HG02938 (cell line): ENCODE data around the gene KRT9.
"Not testable (repeated sequence)": the region's sequence is repeated elsewhere in the genome, so short reads cannot be mapped to it uniquely, and the experiment has no call there.

Source experiments
- ATAC-seq: cut with Tn5 transposase; IDR thresholded peaks from one replicate; pipeline ENCODE4 v1.9.1; 2021; ENCODE audit warnings: mild to moderate bottlenecking, moderate library complexity; ENCODE audit not compliant: unreplicated experiment

KRT9 gene

GRCh38 chr17:41547921-41548843, 23.7 kb downstream of the KRT9 start:
- ATAC-seq: no peak

- ATAC-seq: no peak
These were observed 24.4 kb downstream of the KRT9 start for GRCh38 chr17:41547378-41547841.

DNA sequence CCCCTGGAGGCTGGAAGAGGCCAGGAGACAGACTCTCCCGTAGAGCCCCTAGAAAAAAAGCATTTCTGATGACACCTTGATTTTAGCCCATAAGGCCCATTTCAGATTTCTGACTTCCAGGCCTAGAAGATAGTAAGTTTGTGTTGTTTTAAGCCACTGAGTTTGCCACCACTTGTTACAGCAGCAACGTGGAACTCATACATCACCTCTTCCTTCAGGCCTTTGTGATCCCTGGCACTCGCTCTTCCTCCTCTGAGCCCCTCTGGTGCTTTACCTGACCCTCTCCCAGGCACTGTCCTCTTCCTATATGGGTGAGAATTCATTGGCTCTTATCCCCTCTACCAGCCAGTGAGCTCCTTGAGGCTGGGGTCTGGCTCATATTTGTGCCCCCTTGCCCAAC, 25.0 kb downstream of the KRT9 start:
- no peak for ATAC-seq

DNA sequence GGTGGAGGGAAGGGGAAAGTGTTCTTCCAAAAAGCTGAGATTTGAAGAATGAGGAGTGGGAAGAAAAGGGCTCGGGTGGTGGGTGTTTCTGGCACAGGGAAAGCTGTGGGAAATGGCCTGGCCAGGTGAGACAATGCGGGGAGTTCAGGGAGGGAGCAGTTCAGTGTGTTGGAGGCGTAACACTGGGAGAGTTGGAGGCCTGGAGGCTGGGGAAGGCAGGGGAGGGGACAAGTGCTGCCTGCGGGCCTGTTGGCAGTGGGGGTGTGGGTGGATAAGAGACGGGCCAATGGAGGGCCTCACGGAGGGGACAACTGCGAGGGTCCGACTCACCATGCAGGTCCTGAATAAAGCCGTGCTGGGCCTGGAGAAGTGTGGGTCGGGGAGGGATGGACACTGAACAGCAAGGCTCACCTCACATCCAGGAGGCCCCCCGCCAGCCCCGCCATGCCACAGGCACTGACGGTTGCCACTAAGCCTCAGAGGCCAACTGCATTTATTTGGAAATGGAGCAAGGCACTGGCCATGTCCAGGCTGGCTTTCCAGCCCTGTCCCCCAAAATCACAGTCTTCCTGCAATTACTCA, 25.9 kb downstream of the KRT9 start:
- no peak for ATAC-seq

DNA sequence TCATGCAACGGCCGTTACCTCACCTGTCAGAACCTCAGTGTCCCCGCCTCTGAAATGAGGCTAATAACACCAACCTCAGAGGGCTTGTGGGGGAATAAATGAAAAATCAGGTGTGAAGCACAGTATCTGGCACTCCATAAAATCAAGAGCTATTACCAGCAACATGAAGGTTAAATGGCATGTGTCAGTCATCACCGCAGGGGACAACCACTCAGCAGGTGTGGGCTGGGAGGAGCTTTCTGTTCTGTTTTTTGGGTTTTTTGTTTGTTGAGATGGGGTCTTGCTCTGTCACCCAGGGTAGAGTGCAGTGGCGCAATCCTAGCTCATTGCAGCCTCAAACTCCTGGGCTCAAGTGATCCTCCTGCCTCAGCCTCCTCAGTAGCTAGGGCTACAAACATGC, 26.9 kb downstream of the KRT9 start:
- no peak for ATAC-seq

DNA sequence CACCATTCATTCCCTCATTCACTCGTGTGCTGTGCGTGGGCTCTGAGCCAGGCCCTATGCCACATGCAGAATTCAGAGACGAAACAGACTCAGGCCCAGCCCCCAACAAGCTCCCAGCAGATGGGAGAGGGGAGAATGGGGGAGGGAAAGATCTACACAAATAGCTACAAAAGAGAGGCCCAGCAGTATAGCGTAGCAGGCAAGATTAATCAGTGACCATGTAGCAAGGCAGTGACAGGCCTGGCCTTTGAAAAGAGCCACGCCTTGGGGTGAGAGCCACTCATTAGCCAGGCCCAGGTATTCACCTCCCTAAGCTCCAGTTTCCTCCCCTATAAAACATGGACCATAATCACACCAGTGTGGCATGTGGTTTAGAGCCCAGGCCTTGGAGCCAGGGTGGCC, 27.4 kb downstream of the KRT9 start:
- ATAC-seq: no peak

- not testable (repeated sequence) for ATAC-seq
These were observed 29.1 kb downstream of the KRT9 start for GRCh38 chr17:41542786-41543185.

- no peak for ATAC-seq
These were observed 29.5 kb downstream of the KRT9 start for GRCh38 chr17:41542357-41542756.

GRCh38 chr17:41540921-41541625, 30.8 kb downstream of the KRT9 start:
- no peak for ATAC-seq

GRCh38 chr17:41539979-41540701, 31.7 kb downstream of the KRT9 start:
- ATAC-seq: no peak

GRCh38 chr17:41539071-41539492, 32.8 kb downstream of the KRT9 start:
- ATAC-seq: no peak

GRCh38 chr17:41538565-41538991, 33.3 kb downstream of the KRT9 start:
- no peak for ATAC-seq

- no peak for ATAC-seq
These were observed 33.9 kb downstream of the KRT9 start for GRCh38 chr17:41537990-41538389.

DNA sequence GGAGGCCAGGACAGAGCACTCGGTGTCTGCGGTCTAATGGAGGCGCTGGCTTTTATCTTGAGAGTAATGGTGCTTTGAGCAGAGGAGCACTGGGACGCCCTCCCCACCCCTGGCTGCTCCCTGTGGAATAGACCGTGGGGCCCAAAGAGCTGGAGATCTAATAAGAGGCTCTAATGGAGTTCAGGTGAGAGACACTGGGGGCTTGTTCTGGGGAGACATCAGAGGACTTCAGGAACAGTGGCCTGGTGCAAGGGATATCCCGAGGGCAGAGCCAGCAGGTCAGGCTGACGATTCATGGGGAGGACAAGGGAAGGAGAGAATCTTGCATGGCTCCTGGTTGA, 34.3 kb downstream of the KRT9 start:
- no peak for ATAC-seq

- no peak for ATAC-seq
These were observed 34.9 kb downstream of the KRT9 start for GRCh38 chr17:41536741-41537613.

- ATAC-seq: no peak
These were observed 35.9 kb downstream of the KRT9 start for GRCh38 chr17:41535764-41536481.

DNA sequence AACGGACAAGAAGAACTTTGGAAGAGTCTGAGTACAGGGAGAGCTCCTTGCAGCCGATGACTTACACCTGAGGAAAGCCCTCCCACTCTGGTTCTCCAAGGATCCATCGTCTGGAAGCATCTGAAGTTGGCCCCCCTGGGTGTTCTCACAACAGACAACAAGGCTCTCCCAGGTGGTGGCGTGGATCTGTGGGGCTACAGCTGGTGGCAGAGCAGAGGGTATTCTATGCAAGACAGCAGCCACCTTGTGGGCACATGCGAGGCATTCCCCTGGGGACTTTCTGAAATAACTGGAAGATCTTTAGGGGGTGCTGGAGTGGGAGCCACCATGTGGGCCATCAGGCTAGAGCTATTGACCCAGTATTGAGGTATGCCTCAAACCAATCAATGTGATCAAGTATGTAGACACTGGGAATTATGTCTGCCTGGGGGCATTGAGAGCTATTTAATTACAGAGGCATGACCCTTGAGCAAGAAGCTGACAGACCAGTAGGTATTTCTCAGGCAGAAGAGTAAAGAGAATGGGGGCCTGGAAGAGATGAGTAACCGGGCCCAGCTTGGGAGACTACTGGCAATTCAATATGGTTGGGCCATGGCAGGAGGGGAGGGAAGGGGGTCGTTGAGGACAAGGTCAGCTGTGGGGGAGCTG, 36.8 kb downstream of the KRT9 start:
- ATAC-seq: no peak

DNA sequence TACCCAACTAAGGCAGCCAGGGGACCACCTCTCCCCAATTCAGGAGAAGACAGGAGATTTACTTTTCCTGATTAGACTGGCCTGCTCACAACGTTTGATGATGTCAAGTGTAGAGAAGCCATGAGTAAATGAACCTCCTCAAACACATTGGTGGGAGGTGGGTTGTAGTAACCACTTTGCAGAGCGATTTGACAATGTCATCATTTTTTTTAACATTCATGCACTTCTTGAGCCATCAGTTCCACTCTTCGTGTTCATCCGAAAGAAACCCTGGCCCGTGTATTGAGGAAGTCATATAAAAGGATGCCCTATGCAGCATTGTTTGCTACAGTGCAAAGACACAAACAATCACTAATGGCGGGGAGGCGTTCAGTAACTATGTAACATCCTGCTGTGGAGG, 38.2 kb downstream of the KRT9 start:
- no peak for ATAC-seq
